Keratinocyte (primary cell): ENCODE measurements around the gene NDEL1.

ENCODE experiments used
- CTCF ChIP-seq, 3 experiments: IDR thresholded peaks in 1 of 3; conservative IDR thresholded peaks in 1 of 3; optimal IDR thresholded peaks in 1 of 3; 2 replicates in 2 of 3; 3 replicates in 1 of 3; pipeline versions ENCODE3 to v1.5.1; 2011; ENCODE audit warnings: low read length in 3 of 3, mild to moderate bottlenecking in 3 of 3, moderate library complexity in 2 of 3, control low read depth in 1 of 3, inconsistent platforms in 1 of 3; ENCODE audit not compliant: insufficient read depth in 2 of 3; ENCODE audit errors: extremely low read depth in 1 of 3
- EZH2 ChIP-seq: IDR thresholded peaks from one replicate; pipeline ENCODE4 v1.6.1; 2012; ENCODE audit warnings: inconsistent platforms, mild to moderate bottlenecking, low read length, moderate library complexity

GRCh38 chr17:8488491-8488890 is 52.8 kb downstream of the NDEL1 start:
- TF ChIP-seq CTCF (optimal IDR thresholded peaks at IDR 0.05 in 1 of 3, IDR thresholded peaks at IDR 0.05 in 1 of 3, conservative IDR thresholded peaks at IDR 0.05 in 1 of 3; ENCODE audit: extremely low read depth in 1 of 3, insufficient read depth in 2 of 3, low read length in 3 of 3), result no peak
- TF ChIP-seq EZH2, result no peak
